Thymus (tissue), 11 donors: ENCODE measurements around the gene ACIN1. TPM values are rescaled to one million over a fixed set of nuclear protein-coding genes. Genes with fewer than 3 reads are reported as not detected.

Experiments
- DNase-seq, 9 donors: peaks; one replicate each; pipeline ENCODE4 v3.0.0-alpha.2; 2013; ENCODE audit warnings: low spot score in 9 of 9, low read depth in 6 of 9, missing footprints in 1 of 9
- H3K27ac ChIP-seq, 2 donors: one replicate each; pipeline ENCODE4 v1.5.1; 2013; ENCODE audit warnings: control low read depth in 1 of 2, low read depth in 1 of 2, low read length in 1 of 2, mild to moderate bottlenecking in 1 of 2, moderate library complexity in 1 of 2
- H3K27me3 ChIP-seq, 2 donors: one replicate each; pipeline ENCODE4 v1.5.1; 2013; ENCODE audit warnings: low read length in 1 of 2; ENCODE audit not compliant: control insufficient read depth in 2 of 2, insufficient read depth in 1 of 2
- H3K36me3 ChIP-seq, 2 donors: one replicate each; pipeline ENCODE4 v1.5.1; 2013; ENCODE audit warnings: low read length in 1 of 2, mild to moderate bottlenecking in 1 of 2, moderate library complexity in 1 of 2; ENCODE audit not compliant: control insufficient read depth in 2 of 2, insufficient read depth in 2 of 2
- H3K4me1 ChIP-seq, 2 donors: one replicate each; pipeline ENCODE4 v1.5.1; 2013; ENCODE audit warnings: low read length in 2 of 2; ENCODE audit not compliant: control insufficient read depth in 2 of 2, insufficient read depth in 2 of 2
- H3K4me3 ChIP-seq, 2 donors: one replicate each; pipeline ENCODE4 v1.5.1; 2013; ENCODE audit warnings: low read length in 2 of 2, control low read depth in 1 of 2, mild to moderate bottlenecking in 1 of 2
- H3K9me3 ChIP-seq, 2 donors: one replicate each; pipeline ENCODE4 v1.5.1; 2013; ENCODE audit warnings: low read length in 1 of 2, mild to moderate bottlenecking in 1 of 2; ENCODE audit not compliant: control insufficient read depth in 2 of 2, insufficient read depth in 1 of 2
- WGBS: extraction: QIAGEN DNeasy Blood & Tissue Kit; methylation state at CpG from one replicate; pipeline ENCODE4 v1.1.7; 2013; 5-methylcytosine and 5-hydroxymethylcytosine counted together
- polyA plus RNA-seq: library from polyadenylated mRNA; stranded (reverse); fragments of 200-250 nt; gene quantifications from one replicate; pipeline ENCODE4 v1.2.3, GENCODE V29; 2013
- total RNA-seq: library from RNA; stranded (reverse); fragments of 120-200 nt; gene quantifications from one replicate; pipeline ENCODE4 v1.2.4, GENCODE V29; 2013
- donor health status: healthy.

The ACIN1 gene
- total and polyA plus RNA-seq, 2 donors = 75.6 to 123 TPM

- Histone ChIP-seq H3K4me1 (peaks cover 13 to 32% of the 10 kb centered on the region in 2 donors), H3K9me3 (no peaks in the 10 kb centered on the region), H3K27me3 (no peaks in the 10 kb centered on the region), H3K36me3 (peaks cover 62 to 78% of the 10 kb centered on the region in 2 donors), H3K4me3 (no peak overlapping the region), H3K27ac (no peak overlapping the region)
- 94% methylated on average over 14 of the region's 14 CpGs for WGBS
- no peak for DNase-seq
These were observed 26.8 kb downstream of the ACIN1 start for GRCh38 chr14:23067847-23068788.

DNA sequence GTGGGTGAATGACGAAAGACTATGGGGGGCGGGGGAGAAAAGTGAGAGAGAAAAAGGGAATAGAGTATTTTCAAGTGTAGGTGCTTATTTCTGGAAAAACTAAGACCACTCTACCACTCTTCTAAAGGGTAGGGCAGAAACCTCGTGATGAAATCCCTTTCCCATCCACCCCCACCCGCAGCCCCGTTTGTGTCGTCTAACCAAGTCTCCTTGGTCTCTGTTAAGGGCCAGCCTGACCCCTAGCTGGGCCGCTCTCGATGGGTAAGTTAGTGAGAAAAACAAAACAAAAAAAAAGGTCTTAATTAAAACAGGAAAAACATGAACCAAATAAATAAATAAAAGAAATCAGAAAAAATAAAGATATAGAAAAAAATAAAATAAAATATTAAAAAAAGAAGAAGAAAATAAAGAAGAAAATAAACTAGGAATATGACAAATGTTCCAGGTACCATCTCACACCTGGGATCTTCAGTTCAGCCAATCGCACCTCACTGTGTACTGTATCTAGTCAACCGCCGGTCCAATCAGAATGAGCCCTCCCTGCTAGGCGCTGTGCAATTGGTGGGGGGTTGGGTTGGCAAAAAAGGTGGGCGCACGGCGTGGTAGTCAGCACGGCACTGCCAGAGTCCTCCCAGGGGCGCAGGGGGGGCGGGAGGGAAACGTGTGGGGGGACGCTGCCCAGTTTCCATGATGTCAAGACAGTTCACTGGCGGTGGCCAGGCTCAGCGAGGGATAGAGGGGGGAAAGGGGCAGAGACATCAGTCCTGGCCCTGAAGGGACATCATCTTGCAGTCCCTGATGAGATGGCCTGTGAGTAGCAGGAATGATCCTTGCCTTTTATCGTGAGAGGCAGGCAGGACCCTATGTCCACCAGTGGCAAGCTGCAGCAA is 27.8 kb downstream of the ACIN1 start:
- Histone ChIP-seq H3K36me3 (peaks cover 65 to 78% of the 10 kb centered on the region in 2 donors), H3K4me1 (peaks cover 13 to 30% of the 10 kb centered on the region in 2 donors), H3K27ac (no peak overlapping the region), H3K9me3 (no peaks in the 10 kb centered on the region), H3K27me3 (no peaks in the 10 kb centered on the region), H3K4me3 (no peak overlapping the region)
- no peak for DNase-seq
- 97% methylated on average over 23 of the region's 23 CpGs for WGBS

- no peak for DNase-seq
- Histone ChIP-seq H3K4me3 (no peak overlapping the region), H3K27ac (no peak overlapping the region), H3K4me1 (peaks cover 8 to 23% of the 10 kb centered on the region in 2 donors), H3K36me3 (peaks cover 70 to 80% of the 10 kb centered on the region in 2 donors), H3K27me3 (no peaks in the 10 kb centered on the region), H3K9me3 (no peaks in the 10 kb centered on the region)
- 99% methylated on average over 3 of the region's 3 CpGs for WGBS
These were observed 28.6 kb downstream of the ACIN1 start for GRCh38 chr14:23066368-23066767.

DNA sequence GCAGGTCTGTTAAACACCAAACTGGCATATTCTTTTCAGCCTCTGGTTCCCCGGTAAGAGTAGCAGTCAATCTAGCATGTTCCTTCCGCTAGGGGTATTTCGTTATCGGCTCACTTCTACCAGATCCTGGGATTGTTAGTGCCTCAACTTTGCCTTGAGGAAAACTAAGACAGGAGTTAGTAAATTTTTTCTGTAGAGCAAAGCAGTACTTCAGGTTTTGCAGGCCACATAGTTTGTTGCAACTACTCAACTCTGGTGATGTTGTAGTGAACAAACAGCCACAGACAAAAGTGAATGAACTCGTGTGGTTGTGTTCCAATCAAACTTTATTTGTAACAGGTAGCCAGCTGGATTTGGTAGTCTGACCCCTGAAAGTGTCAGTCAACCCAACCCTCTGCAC is 31.3 kb downstream of the ACIN1 start:
- WGBS = 98% methylated on average over 5 of the region's 5 CpGs
- H3K4me1 ChIP-seq = peaks cover 0 to 5% of the 10 kb centered on the region in 2 donors
- no peak for DNase-seq
- peaks cover 0 to 1% of the 10 kb centered on the region in 2 donors for H3K9me3 ChIP-seq
- no peak overlapping the region for H3K27ac ChIP-seq
- no peak overlapping the region for H3K4me3 ChIP-seq
- no peaks in the 10 kb centered on the region for H3K27me3 ChIP-seq
- H3K36me3 ChIP-seq = peaks cover 88 to 95% of the 10 kb centered on the region in 2 donors

DNA sequence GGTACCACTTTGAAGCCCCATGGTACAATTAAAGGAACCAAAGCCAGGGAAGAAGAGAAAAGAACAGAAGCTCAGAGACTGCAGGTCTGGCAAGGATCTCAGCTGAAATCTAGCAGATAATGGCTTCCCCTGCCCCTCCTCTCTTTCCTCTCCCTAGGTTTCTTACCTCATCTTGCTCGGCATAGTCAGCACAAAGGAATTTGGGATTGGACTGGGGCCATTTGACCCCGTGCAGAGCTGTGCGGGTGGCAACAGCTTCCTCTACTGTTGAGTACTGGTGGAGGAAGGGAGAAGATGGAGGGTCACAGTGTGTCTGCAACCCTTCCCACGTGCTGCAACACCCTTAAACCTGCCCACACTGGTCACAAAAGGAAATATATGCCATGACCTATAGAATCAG is 32.9 kb downstream of the ACIN1 start:
- H3K36me3 ChIP-seq = peaks cover 74 to 84% of the 10 kb centered on the region in 2 donors
- peaks cover 0 to 1% of the 10 kb centered on the region in 2 donors for H3K9me3 ChIP-seq
- DNase-seq = no peak
- H3K4me3 ChIP-seq = no peak overlapping the region
- no peak overlapping the region for H3K27ac ChIP-seq
- H3K27me3 ChIP-seq = peaks cover 0 to 5% of the 10 kb centered on the region in 2 donors
- H3K4me1 ChIP-seq = peaks cover 6 to 9% of the 10 kb centered on the region in 2 donors
- WGBS = 90% methylated on average over 4 of the region's 4 CpGs

GRCh38 chr14:23060536-23061260 is 34.2 kb downstream of the ACIN1 start:
- Histone ChIP-seq H3K36me3 (peaks cover 62 to 72% of the 10 kb centered on the region in 2 donors), H3K27me3 (peaks cover 0 to 12% of the 10 kb centered on the region in 2 donors), H3K4me3 (no peak overlapping the region), H3K27ac (no peak overlapping the region), H3K9me3 (peaks cover 0 to 1% of the 10 kb centered on the region in 2 donors), H3K4me1 (peaks cover 15 to 22% of the 10 kb centered on the region in 2 donors)
- WGBS = 98% methylated on average over 17 of the region's 17 CpGs
- no peak for DNase-seq

DNA sequence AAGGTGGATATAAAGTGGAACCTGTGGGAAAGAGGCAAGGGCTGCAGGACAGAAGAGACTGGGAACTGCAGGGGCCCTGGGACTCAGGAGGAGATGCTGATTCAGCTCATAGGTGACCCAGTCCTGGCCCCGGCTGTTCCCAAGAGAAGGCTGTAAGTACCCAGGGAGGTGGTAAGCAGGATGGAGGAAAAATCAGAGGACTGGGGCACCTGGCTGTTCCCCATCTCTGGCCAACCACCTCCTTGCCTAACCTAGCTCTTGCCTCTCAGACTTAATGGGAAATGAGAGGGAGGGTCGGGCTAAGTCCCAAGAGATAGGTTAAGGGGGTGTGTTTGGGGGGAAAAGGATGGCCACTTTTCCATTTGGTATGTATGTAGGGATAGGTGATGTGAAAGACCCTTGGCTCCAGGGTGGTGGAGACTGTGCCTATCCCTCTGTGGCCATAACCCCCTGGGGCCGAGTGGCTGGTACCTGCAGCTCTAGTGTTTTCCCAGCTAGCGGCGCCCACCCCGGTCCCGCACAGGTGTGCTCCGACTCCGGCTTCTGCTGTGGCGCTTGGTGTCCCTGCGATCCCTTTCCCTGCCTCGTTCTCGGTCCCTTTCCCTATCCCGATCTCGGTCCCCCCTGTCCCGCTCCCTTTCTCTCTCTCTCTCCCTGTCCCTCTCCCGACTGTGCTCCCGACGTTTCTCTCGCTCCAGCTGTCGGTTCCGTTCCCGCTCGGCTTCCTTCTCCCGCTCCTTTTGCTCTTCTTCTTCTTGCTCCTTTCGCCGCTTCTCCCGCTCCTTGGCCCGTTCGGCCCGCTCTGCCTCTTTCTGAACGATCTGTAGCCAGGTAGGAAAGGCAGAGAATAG is 36.1 kb downstream of the ACIN1 start:
- Histone ChIP-seq H3K4me3 (no peak overlapping the region), H3K27ac (no peak overlapping the region), H3K9me3 (peaks cover 0 to 1% of the 10 kb centered on the region in 2 donors), H3K4me1 (peaks cover 15 to 24% of the 10 kb centered on the region in 2 donors), H3K27me3 (peaks cover 0 to 12% of the 10 kb centered on the region in 2 donors), H3K36me3 (peaks cover 54 to 58% of the 10 kb centered on the region in 2 donors)
- WGBS = 98% methylated on average over 32 of the region's 32 CpGs
- DNase-seq = no peak
